ENCODE results near the gene HDAC4.

HDAC4 gene

DNA sequence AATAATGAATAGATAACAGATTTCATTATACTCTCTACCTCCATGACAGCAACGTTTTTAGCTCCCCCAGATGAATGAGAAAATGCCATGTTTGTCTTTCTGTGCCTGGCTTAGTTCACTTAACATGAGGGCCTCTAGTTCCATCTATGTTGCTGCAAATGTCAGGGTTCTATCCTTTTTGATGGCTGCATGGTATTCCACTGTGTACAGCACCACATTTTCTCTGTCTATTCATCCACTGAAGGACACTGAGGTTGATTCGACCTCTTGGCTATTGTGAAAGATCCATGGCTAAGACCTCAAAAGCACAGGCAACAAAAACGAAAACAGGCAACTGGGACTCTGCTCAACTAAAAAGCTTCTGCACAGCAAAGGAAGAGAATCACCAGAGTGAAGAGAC lies 264.6 kb downstream of the HDAC4 start:
- Mint-ChIP-seq H3K36me3 (ENCODE audit: low read depth) (peaks cover 57% of the 10 kb centered on the region), H3K4me3 (no peak overlapping the region), H3K4me1 (ENCODE audit: low read depth) (no peaks in the 10 kb centered on the region), H3K27ac (no peak overlapping the region), H3K9me3 (peaks cover 3% of the 10 kb centered on the region), H3K27me3 (ENCODE audit: low read depth) (no peaks in the 10 kb centered on the region)
- DNase-seq (ENCODE audit: low spot score), result no peak

DNA sequence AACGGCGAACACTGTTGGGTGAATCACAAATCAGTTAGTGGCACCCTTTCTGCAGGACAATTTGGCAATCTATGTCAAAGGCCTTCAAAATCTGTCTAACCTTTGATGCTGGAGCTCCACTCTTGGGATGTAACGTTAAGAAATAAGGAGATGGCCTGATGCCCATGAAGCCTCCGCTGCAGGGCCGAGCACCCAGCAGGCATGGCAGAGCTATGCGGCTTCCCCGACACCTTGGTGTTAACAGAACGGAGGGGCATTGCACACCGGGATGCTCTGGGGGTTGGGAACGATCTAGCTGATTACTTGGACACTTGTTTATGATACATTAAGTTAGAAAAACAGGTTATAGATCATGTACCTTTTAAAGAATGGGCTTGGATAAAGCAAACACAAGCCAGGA lies 265.3 kb downstream of the HDAC4 start:
- Mint-ChIP-seq H3K4me1 (ENCODE audit: low read depth) (no peaks in the 10 kb centered on the region), H3K4me3 (no peak overlapping the region), H3K27me3 (ENCODE audit: low read depth) (no peaks in the 10 kb centered on the region), H3K9me3 (peaks cover 3% of the 10 kb centered on the region), H3K36me3 (ENCODE audit: low read depth) (peaks cover 62% of the 10 kb centered on the region), H3K27ac (no peak overlapping the region)
- DNase-seq (ENCODE audit: low spot score), result no peak

DNA sequence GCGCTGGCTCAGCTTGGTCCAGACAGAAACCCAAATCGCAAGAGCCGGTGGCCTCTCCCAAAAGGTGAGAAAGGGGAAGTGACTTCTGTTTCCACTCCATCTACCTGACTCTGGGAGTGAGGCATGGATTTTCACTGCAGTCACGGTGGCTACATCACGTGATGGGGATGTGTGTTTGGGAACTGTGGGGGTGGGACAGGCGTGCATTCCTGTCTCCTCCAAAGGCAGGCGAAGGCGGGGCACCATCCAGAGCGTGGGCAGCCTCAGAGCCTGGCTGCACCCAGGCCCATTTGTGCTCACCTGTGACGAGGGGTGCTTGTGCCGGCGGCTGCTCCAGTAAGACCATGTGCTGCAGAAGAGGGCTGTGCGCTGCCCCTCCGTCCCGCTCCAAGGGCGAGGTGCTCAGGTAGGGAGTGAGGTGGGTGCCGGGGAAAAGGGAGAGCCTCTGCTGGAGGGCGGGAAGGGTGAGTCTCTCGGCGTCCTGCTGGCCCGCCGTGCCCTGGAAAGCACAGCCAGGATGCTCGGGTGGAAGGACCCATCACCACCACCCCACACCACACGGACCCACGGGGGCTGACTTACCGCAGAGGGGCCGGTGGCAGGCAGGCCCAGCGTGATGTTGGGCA lies 266.8 kb downstream of the HDAC4 start:
- peaks cover 55% of the 10 kb centered on the region for H3K36me3 Mint-ChIP-seq (ENCODE audit: low read depth)
- no peak overlapping the region for H3K27ac Mint-ChIP-seq
- peaks cover 3% of the 10 kb centered on the region for H3K9me3 Mint-ChIP-seq
- no peaks in the 10 kb centered on the region for H3K27me3 Mint-ChIP-seq (ENCODE audit: low read depth)
- H3K4me1 Mint-ChIP-seq (ENCODE audit: low read depth), result no peaks in the 10 kb centered on the region
- no peak overlapping the region for H3K4me3 Mint-ChIP-seq
- DNase-seq (ENCODE audit: low spot score), result no peak

DNA sequence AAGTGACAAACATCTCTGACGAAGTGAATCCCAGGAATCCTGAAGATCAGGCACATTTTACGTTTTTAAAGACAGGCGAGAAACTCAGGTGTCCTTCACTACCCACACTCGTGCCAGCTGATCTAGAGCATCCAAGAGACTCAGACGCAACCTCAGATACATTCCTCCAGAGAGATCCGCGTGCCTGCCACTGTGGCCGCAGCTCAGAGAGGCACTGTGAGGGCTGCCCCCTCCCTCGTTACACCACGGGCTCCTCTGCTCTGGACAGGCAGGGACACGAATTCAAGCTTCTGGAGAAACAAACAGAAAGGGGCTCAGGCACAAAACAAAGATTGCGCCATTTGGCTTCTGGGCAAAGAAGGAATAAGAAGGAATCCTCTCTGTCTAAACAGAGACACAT lies 268.0 kb downstream of the HDAC4 start:
- Mint-ChIP-seq H3K36me3 (ENCODE audit: low read depth) (peaks cover 52% of the 10 kb centered on the region), H3K27me3 (ENCODE audit: low read depth) (no peaks in the 10 kb centered on the region), H3K27ac (no peak overlapping the region), H3K4me1 (ENCODE audit: low read depth) (no peaks in the 10 kb centered on the region), H3K4me3 (no peak overlapping the region), H3K9me3 (peaks cover 3% of the 10 kb centered on the region)
- DNase-seq (ENCODE audit: low spot score), result no peak

DNA sequence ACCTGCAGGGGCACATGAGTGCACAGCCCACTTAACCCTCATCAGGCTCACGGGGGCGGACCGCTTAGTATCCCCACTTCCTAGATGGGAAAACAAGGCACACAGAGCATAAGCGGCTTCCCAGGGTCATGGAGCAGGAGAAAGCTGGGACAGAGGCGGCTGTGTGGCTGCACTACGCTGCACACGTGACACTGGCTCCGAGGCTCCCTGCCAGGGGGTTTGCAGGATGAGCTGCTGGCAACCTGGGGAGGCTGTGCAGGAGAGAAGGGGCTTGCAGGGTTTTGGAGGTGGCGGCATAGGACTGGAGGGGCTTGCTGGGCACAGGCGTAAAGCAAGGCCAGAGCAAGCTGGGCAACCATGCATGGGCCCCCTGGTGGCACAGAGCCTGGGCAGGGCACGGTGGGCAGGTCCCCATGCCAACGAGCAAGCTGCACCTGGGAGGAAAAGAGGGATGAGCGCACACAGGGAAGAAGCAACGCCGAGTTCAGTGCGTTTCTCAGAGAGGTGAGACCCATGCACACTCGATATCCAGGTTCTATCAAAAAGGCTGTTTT lies 268.6 kb downstream of the HDAC4 start:
- no peak for DNase-seq (ENCODE audit: low spot score)
- H3K9me3 Mint-ChIP-seq, result peaks cover 3% of the 10 kb centered on the region
- no peaks in the 10 kb centered on the region for H3K4me1 Mint-ChIP-seq (ENCODE audit: low read depth)
- peaks cover 50% of the 10 kb centered on the region for H3K36me3 Mint-ChIP-seq (ENCODE audit: low read depth)
- no peak overlapping the region for H3K4me3 Mint-ChIP-seq
- H3K27ac Mint-ChIP-seq, result no peak overlapping the region
- H3K27me3 Mint-ChIP-seq (ENCODE audit: low read depth), result no peaks in the 10 kb centered on the region

DNA sequence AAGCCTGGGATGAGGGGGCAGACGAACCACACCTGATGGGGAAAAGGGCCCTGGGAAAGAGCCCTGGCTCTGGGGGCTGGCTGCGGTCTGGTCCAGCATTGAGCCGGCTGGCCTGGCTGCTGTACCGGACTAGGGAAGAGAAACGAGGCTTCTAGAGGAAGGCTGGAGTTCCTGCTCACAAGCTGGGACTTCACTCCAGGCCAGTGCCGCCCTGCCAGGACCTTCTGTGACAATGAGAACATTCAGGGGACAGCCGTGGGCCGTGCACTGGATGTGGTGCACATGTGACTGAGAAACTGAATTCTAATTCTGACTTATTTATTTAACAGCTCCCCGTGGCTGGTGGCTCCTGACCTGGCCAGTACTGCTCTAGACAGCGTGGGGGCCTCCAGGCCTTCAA lies 269.3 kb downstream of the HDAC4 start:
- H3K36me3 Mint-ChIP-seq (ENCODE audit: low read depth), result peaks cover 49% of the 10 kb centered on the region
- H3K9me3 Mint-ChIP-seq, result peaks cover 3% of the 10 kb centered on the region
- H3K27ac Mint-ChIP-seq, result no peak overlapping the region
- no peak for DNase-seq (ENCODE audit: low spot score)
- no peak overlapping the region for H3K4me3 Mint-ChIP-seq
- no peaks in the 10 kb centered on the region for H3K4me1 Mint-ChIP-seq (ENCODE audit: low read depth)
- no peaks in the 10 kb centered on the region for H3K27me3 Mint-ChIP-seq (ENCODE audit: low read depth)

DNA sequence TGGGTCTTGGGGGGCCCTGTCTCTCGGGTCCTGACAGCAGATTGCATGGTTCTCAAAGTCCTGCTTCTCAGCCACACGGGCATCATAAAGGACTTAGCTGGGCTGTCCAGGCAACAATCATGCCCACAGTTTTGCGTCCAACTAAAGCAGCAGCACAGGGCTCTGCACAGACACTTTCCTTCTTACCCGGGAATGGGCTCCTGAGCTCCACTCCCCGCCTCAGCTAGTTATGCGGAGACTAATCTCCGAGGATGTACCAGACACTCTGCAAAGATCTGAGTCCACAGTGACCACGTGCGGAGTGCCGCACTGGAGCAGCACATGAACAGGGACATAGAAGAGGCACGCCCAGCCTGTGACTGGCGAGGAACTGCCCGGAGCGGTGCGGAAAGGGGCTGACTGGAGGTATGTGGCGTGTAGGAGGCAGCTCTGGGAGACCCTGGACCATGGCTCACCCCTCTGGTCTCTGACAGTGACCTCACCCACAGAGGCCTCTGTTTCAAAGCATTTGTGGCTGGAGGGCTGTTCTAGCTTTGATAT lies 270.0 kb downstream of the HDAC4 start:
- no peak for DNase-seq (ENCODE audit: low spot score)
- no peak overlapping the region for H3K4me3 Mint-ChIP-seq
- no peaks in the 10 kb centered on the region for H3K4me1 Mint-ChIP-seq (ENCODE audit: low read depth)
- peaks cover 50% of the 10 kb centered on the region for H3K36me3 Mint-ChIP-seq (ENCODE audit: low read depth)
- no peaks in the 10 kb centered on the region for H3K27me3 Mint-ChIP-seq (ENCODE audit: low read depth)
- H3K27ac Mint-ChIP-seq, result no peak overlapping the region
- no peaks in the 10 kb centered on the region for H3K9me3 Mint-ChIP-seq

DNA sequence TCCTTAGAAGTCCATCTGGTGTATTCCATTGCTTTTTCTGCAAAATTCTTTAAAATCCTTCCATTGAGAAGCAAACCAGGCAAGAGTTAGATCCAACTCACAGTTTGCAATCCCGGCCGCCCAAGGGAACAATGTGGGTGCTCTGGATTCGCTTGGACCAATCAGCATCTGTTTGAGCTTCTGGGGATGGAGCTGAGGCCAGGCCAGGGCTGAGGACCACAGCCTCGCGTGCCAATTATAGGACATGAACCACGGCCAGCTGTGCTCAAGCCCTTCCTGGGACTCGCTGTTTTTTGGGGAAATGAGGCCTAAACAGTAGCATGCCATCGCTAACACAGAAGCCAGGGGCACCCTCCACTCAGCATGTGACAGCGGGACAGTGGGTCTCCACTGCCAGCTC lies 270.8 kb downstream of the HDAC4 start:
- no peak for DNase-seq (ENCODE audit: low spot score)
- Mint-ChIP-seq H3K36me3 (ENCODE audit: low read depth) (peaks cover 53% of the 10 kb centered on the region), H3K9me3 (no peaks in the 10 kb centered on the region), H3K4me3 (no peak overlapping the region), H3K27me3 (ENCODE audit: low read depth) (no peaks in the 10 kb centered on the region), H3K27ac (no peak overlapping the region), H3K4me1 (ENCODE audit: low read depth) (no peaks in the 10 kb centered on the region)

DNA sequence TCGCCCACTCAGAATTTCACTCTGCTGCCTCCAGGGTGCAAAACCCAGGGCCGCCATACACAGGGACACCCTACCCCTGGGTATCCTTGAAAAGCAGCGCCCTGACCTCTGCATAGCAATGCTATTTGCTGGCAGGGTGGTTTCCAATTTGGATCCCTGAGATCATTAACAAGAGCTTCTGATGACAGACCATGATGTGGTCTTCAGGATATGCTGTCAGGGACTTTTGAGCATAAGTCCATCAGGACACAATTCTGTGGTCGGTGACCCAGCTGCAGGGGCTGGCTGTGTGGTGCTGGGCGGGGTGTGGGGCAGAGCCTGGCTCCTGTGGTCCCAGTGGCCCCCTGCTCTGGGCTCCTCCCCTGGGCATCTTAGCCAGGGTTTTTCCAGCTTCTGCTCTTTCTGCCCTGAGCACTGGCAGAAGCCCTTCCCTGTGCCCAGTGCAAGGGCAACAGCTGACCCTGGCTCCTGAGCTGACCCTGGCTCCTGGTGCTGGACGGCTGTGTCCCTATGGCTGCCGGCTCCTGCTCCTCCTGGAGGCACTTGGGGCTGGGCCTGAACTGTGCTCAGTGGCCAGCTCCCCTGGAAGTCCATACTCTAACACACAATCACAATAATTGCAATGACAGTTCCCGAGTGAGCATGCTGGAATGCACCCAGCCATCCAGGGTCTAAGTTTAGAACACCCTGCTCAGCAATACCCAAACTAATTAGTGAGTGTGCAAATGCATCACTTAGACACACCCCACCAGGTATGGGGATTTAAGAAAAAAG lies 271.5 kb downstream of the HDAC4 start:
- no peaks in the 10 kb centered on the region for H3K9me3 Mint-ChIP-seq
- DNase-seq (ENCODE audit: low spot score), result no peak
- no peak overlapping the region for H3K4me3 Mint-ChIP-seq
- no peaks in the 10 kb centered on the region for H3K27me3 Mint-ChIP-seq (ENCODE audit: low read depth)
- H3K4me1 Mint-ChIP-seq (ENCODE audit: low read depth), result no peaks in the 10 kb centered on the region
- no peak overlapping the region for H3K27ac Mint-ChIP-seq
- peaks cover 50% of the 10 kb centered on the region for H3K36me3 Mint-ChIP-seq (ENCODE audit: low read depth)

DNA sequence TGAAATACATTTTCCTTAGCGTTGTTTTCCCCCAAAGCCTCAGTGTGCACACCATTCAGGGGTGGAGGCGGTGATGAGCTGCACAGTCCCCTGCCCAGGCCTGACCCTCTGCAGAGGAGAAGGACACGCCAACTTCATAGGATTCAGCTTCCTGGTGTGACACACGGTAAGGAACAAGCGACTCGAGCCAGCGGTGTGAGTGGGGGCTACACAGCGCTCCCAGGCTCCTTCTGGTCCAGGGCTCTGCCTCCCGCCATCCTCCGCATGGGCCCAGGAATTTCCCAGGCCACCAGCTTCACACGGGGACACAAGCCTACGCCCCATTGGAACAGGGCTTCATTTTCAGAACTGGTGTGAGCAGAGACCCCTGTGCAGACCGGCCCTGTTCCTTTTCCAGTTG lies 272.1 kb downstream of the HDAC4 start:
- DNase-seq (ENCODE audit: low spot score), result no peak
- no peaks in the 10 kb centered on the region for H3K27me3 Mint-ChIP-seq (ENCODE audit: low read depth)
- H3K36me3 Mint-ChIP-seq (ENCODE audit: low read depth), result peaks cover 48% of the 10 kb centered on the region

DNA sequence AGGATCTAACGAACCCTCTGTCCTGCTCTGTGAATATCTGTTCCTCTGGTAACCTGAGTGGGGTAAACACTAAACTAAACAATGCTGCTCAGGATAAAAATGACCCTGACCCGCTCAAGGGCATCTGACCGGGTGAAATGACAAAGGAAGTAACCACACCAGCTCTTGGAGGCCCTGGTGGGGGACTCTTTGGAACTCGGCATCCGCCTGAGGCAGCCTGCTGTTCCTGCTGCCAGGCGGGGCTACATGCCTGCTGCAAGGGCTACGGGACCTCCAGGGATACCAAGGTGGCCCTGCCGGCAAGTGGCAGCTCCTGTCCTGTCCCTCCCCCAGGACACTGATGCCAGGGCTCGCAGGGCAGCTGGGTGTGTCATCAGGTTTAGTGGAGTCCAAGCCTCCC lies 273.3 kb downstream of the HDAC4 start:
- DNase-seq (ENCODE audit: low spot score), result no peak
- Mint-ChIP-seq H3K4me1 (ENCODE audit: low read depth) (no peaks in the 10 kb centered on the region), H3K36me3 (ENCODE audit: low read depth) (peaks cover 42% of the 10 kb centered on the region), H3K27me3 (ENCODE audit: low read depth) (no peaks in the 10 kb centered on the region), H3K4me3 (no peak overlapping the region), H3K27ac (no peak overlapping the region), H3K9me3 (no peaks in the 10 kb centered on the region)

More for the DNA sequence above, 272.1 kb downstream of the HDAC4 start:
- H3K9me3 Mint-ChIP-seq, result no peaks in the 10 kb centered on the region
- H3K4me1 Mint-ChIP-seq (ENCODE audit: low read depth), result no peaks in the 10 kb centered on the region
- H3K27ac Mint-ChIP-seq, result no peak overlapping the region
- H3K4me3 Mint-ChIP-seq, result no peak overlapping the region

DNA sequence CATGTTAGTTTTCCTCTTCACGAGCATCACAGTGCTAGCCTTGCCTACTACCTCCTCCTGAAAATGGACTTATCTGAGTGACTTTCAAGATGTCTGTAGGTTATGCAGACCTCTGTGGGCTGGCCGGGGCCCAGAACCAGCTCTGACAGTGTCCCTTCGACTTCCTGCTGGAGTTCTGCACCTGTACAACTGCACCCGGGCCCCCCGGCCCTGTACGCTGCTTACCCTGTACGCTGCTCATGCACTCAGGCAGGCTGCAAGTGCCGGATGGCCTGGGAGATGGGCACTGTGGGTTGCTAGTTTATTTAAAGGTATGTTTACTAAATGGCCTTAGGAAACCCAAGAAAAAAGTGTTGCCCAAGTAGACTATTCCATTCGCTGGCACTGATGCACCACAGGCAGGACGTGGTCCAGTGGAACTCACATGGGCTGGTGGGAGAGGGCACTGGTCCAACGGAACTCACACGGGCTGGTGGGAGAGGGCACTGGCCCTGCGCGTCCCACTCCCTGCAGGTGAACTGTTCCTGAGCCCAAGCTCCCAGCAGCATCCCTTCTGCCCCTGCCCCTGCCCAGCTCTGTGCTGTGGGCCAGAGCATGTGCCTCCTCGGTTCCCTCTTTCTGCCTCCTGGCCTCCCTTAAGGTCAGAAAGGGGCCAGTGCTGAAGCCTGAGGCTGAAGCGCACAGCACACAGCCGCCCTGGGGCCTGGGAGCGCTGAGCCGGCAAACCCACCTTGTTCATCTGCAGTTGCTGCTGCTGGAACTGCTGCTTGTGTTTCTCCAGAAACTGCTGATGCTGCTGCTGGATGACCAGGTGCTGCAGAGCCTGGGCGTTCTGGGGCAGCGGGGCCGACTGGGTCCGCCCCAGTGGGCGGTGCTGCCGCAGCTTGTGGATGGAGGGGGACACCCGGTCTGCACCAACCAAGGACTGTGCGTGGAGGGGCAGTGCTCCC lies 274.8 kb downstream of the HDAC4 start:
- Mint-ChIP-seq H3K4me3 (no peak overlapping the region), H3K27ac (no peak overlapping the region), H3K4me1 (ENCODE audit: low read depth) (peaks cover 3% of the 10 kb centered on the region), H3K9me3 (no peaks in the 10 kb centered on the region), H3K36me3 (ENCODE audit: low read depth) (peaks cover 31% of the 10 kb centered on the region), H3K27me3 (ENCODE audit: low read depth) (no peaks in the 10 kb centered on the region)
- no peak for DNase-seq (ENCODE audit: low spot score)

DNA sequence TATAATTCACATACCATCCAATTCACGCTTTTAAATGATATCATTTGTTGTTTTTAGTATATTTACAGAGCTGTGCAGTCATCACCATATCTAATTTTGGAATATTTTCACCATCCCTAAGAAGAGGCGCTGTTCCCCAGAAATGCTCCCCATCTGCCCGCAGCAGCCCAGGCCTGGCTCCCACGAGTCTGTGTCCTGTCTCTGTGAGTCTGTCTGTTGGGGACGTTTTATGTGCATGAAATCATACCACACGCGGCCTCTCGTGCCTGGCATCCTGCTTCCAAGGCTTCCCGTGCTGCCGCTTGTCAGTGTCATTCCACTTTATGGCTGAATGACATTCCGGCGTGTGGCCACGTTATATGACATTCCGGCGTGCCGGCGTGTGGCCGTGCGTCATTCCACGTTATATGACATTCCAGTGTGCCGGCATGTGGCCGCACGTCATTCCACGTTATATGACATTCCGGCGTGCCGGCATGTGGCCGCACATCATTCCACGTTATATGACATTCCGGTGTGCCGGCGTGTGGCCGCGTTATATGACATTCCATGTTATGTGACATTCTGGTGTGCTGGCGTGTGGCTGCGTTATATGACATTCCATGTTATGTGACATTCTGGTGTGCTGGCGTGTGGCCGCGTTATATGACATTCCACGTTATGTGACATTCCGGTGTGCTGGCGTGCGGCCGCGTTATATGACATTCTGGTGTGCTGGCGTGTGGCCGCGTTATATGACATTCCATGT lies 276.5 kb downstream of the HDAC4 start:
- H3K4me1 Mint-ChIP-seq (ENCODE audit: low read depth), result peaks cover 8% of the 10 kb centered on the region
- H3K27me3 Mint-ChIP-seq (ENCODE audit: low read depth), result no peaks in the 10 kb centered on the region
- H3K9me3 Mint-ChIP-seq, result no peaks in the 10 kb centered on the region
- H3K36me3 Mint-ChIP-seq (ENCODE audit: low read depth), result peaks cover 29% of the 10 kb centered on the region
- DNase-seq (ENCODE audit: low spot score), result no peak
- H3K27ac Mint-ChIP-seq, result no peak overlapping the region
- no peak overlapping the region for H3K4me3 Mint-ChIP-seq
